Measurements from ENCODE around the gene BCDIN3D. TPM values are rescaled to one million over a fixed set of nuclear protein-coding genes. Genes with fewer than 3 reads are reported as not detected.

Gene BCDIN3D
- total RNA-seq, 1 experiment from 2014 or later, result 4.8 TPM

GRCh38 chr12:49792181-49792970 lies 50.5 kb downstream of the BCDIN3D start:
- H3K4me3 ChIP-seq (ENCODE audit: low read depth in 2 of 2, low read length in 2 of 2), result no peak overlapping the region
- intact Hi-C loops (cut with micrococcal nuclease; ENCODE audit: unreplicated experiment), result no loop called here
- H3K36me3 ChIP-seq (ENCODE audit: control insufficient read depth, insufficient read depth, low read length), result no peaks in the 10 kb centered on the region
- BruUV-seq (replicated peaks), result no TSS peak
- H3K27ac ChIP-seq (ENCODE audit: low read length), result no peak overlapping the region
- ATAC-seq, result 0 out of 2 replicates have a peak, but pooled peaks have one; percentile 36
- DNase-seq (ENCODE audit: low read depth, low spot score), result no peak
- CTCF ChIA-PET, result no interaction called here
- H3K4me1 ChIP-seq (ENCODE audit: control insufficient read depth, insufficient read depth, low read length), result no peaks in the 10 kb centered on the region
- in situ Hi-C loops (cut with HindIII; ENCODE audit: low pct_unique_long_range_greater_than_20kb, low sequenced_read_pairs), result no loop called here
- POLR2A ChIA-PET, result no interaction called here
- H3K9me3 ChIP-seq (ENCODE audit: control insufficient read depth, insufficient read depth, low read depth, low read length), result no peaks in the 10 kb centered on the region
- no peak for TF ChIP-seq SIN3A (IDR thresholded peaks at IDR 0.05; ENCODE audit: borderline replicate concordance, insufficient read depth, low read depth, low read length)
- no peak for TF ChIP-seq POLR2AphosphoS5 (IDR thresholded peaks at IDR 0.05; ENCODE audit: low read depth, low read length)
- no peak for TF ChIP-seq TCF7L2 (IDR thresholded peaks at IDR 0.05; ENCODE audit: low read depth, low read length)
- TF ChIP-seq CTCF (IDR thresholded peaks at IDR 0.05), result no peak
- TF ChIP-seq REST (IDR thresholded peaks at IDR 0.05; ENCODE audit: insufficient read depth in 1 of 2, low read depth in 2 of 2, low read length in 1 of 2), result no peak
- H3K27me3 ChIP-seq (ENCODE audit: control insufficient read depth, insufficient read depth, low read length), result no peaks in the 10 kb centered on the region

- in situ Hi-C loops (cut with HindIII; ENCODE audit: low pct_unique_long_range_greater_than_20kb, low sequenced_read_pairs) (no loop called here), intact Hi-C loops (cut with micrococcal nuclease; ENCODE audit: unreplicated experiment) (no loop called here)
- BruUV-seq (replicated peaks), result no TSS peak
- H3K9me3 ChIP-seq (ENCODE audit: control insufficient read depth, insufficient read depth, low read depth, low read length), result no peaks in the 10 kb centered on the region
- ChIA-PET CTCF (no interaction called here), POLR2A (no interaction called here)
- H3K27me3 ChIP-seq (ENCODE audit: control insufficient read depth, insufficient read depth, low read length), result no peaks in the 10 kb centered on the region
- H3K4me3 ChIP-seq (ENCODE audit: low read depth in 2 of 2, low read length in 2 of 2), result no peak overlapping the region
- H3K27ac ChIP-seq (ENCODE audit: low read length), result no peak overlapping the region
- no peak for TF ChIP-seq SIN3A (IDR thresholded peaks at IDR 0.05; ENCODE audit: borderline replicate concordance, insufficient read depth, low read depth, low read length)
- H3K4me1 ChIP-seq (ENCODE audit: control insufficient read depth, insufficient read depth, low read length), result no peaks in the 10 kb centered on the region
- no peak for DNase-seq (ENCODE audit: low read depth, low spot score)
- H3K36me3 ChIP-seq (ENCODE audit: control insufficient read depth, insufficient read depth, low read length), result no peaks in the 10 kb centered on the region
- ATAC-seq, result no peak
These were observed 51.2 kb downstream of the BCDIN3D start for GRCh38 chr12:49791700-49792099.

Data from Panc1 (cell line).